ENCODE measurements around the gene UNC93A.
"Not testable (repeated sequence)": the region's sequence is repeated elsewhere in the genome, so short reads cannot be mapped to it uniquely, and the experiment has no call there.

Gene UNC93A

DNA sequence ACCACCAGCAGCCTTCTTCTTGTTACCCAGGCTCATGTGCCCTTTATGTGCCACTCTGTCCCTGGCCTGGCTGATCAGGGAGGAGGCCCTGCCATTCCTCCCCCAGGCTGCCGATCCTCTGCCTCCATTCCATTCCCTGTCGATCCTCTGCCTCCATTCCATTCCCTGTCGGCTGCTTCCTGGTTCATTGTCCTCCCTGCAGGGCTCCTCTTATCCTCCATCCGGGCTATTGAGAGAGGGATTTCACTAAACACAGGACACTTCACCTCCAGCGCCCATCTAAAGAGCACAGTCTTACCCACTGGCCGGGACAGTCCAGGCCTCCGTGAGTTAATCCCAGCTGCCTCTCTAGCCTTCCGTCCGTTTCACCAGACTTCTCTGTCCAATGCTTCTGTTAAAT, 26.1 kb downstream of the UNC93A start:
- no peak for DNase-seq

DNA sequence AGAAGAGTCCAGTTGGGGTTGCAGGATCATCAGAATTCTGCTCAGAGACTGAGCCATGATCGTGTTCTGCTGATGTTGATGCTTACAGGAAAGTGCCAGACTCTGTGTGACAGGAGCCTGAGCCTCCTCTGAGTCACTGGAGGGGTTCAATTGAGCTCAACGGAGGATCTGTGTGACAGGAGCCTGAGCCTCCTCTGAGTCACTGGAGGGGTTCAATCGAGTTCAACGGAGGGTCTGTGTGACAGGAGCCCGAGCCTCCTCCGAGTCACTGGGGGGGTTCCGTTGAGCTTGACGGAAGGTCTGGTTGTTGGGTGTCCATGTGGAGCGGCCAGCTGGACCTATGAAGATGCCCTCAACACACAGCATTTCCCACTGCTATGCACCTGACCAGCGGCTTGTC, 27.2 kb downstream of the UNC93A start:
- DNase-seq: not testable (repeated sequence)

DNA sequence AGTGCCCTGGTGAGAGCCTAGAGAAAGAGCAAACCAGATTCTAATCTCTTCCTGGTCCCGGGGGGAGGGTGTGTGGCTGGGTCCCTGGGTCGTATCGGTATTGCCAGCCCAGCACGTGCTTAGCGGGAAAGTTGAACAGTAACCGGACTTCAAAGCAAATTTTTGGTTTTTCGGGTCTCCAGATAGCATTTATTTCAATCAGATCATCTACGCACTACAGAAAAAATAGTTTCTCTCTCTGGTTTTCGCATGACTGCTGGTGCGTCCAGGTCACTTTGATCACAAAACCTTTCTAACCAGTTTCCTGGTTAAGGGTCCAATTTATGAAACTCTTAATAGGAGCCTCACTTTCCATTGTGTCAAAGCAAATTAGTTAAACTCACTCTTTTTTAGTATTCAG, 27.7 kb downstream of the UNC93A start:
- not testable (repeated sequence) for DNase-seq

DNA sequence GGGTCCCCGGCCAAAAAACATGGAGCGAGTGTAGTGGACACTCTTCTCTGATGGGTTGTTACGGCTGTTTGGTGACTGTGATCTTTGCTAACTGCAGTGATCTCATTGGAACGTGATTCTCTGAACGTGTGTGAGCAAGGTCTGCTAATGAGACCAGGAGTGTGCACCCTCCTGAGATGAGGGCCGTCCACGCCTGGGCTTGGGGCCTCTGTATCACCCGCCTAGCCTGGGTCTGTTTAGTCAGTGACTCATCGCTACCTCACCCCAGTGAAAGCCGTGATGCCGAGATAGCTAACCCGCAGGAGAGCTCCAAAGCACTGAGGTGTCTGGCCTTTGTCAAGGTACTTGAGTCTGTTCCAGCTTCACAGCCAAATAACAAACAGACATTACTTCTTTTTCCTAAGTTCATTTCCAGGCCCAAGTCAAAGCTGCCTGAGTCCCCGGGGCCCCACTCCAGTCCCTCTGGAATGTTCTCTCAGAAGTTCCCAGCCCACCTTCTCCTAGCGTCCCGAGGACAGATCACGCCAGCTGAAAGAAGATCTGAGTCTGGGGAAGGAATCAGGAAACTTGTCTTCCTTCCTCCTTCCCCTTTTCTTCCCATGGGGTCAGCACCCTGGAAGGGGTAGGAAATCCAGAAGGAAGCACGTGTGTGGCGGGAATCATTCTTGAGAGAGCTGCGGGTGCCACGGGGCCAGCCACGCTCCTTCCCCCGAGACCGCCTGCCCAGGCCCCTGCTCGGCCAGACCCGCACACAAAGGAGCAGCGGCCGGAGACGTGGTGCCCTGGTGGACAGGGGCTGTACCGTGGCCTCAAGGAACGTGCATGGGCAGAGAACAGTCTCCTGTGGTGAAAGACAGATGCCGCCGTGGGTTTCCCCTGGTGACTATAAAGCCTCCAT, 29.0 kb downstream of the UNC93A start:
- DNase-seq: not testable (repeated sequence)

DNA sequence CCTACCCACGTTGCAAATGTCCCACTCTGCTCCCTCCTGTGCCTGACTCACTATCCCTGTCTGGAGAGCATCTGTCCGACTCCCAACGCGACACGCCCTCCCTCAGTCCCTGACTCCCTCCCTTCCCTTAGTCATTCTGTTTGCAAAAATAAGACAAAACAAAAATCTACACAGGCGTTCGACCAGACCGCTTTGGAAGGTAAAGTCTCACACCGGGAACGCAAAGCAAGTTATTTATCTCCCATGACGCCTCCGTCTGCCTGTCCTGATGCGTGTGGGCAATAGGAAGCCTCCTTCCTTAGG, 29.6 kb downstream of the UNC93A start:
- not testable (repeated sequence) for DNase-seq

DNA sequence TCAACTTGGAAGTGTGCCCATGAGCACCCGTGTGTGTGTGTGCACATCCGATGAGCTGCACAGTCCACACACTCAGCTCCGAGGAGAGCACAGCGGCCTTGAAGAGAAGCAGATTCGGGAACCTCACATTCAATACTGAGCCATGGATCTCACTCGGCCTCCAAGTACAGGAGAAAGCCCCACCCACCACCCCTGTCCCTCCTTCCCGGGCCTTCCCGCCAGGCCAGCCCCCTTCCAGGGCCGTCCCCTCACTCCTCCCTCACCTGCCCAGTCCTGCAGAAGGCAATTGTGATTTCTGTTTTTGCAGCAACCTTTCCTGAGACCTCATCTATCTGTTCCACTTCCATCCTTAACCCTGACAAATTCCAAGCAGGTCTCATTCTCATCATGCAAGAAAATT, 30.1 kb downstream of the UNC93A start:
- DNase-seq: not testable (repeated sequence)

DNA sequence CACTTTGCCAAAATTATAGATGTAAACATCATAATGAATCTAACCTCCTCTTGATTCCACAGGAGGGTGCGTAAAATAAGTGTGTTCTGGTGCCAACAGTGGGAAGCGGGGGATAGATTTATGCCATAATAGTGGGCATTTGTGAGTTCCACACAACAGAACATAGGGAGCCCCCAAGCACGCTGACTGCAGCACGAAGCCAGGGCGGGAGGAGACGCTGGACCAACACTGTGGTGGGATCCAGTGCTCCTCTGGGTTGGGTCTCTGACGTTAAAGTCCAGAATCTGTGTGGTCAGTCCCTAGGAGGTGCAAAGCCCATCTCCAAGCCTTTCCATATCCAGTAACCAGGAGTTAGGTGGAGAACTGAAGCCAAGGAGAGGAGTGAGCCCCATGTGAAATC, 32.0 kb downstream of the UNC93A start:
- DNase-seq: no peak

DNA sequence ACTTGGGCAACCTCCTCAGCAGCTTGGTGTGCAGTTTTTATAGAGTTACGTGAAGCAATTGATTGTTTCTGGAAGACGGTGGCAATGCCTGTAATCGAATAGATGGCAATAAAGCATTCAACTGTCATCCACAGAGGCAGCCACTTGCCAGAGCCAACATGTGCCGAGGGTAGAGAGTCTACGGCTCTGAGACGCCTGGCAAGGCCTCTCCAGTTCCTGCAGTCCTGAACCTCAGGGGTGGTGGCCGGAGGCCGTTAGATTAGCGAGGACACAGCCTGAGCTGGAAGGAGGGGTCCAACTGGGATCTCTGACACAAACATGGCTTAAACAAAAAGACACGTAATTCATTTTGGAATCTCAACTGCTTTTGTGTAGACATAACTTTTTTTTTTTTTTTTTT, 33.0 kb downstream of the UNC93A start:
- DNase-seq: no peak

DNA sequence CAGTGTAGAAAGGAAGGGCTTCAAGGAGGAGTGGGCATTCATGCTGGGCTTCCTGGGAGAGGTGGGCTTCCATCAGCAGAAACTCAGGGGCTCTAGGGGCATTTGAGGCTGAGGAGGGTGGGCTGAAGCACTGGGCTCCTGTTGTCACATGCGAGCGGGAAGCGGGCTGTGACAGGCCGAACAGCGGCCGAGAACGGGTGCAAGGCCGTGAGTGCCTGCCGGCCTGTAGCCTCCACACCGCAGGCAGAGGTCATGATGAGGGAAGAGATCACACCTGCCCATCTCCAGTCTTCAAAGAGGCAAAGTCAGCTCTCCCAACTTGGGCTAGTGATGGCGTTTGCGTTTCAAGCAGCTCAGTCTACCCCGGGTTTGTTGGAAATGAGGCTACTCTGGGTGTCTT, 34.7 kb downstream of the UNC93A start:
- DNase-seq: no peak

DNA sequence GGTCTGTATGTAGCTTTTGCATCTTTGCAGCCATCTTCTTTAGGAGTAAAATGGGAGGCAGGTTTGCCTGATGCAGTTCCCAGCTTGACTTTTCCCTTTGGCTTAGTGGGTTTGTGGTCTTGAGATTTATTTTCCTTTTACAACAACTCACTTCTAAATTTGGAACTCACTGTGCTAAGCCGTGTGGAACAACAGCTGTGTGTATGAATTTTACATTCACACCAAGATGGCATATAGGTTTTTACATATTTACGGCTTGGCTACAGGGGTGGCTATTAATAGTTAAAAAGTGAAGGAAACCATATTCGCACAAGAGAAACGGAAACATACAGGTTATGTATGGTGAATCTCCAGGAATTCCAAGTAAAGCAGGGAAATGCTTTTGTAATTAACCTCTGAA, 36.3 kb downstream of the UNC93A start:
- DNase-seq: no peak

DNA sequence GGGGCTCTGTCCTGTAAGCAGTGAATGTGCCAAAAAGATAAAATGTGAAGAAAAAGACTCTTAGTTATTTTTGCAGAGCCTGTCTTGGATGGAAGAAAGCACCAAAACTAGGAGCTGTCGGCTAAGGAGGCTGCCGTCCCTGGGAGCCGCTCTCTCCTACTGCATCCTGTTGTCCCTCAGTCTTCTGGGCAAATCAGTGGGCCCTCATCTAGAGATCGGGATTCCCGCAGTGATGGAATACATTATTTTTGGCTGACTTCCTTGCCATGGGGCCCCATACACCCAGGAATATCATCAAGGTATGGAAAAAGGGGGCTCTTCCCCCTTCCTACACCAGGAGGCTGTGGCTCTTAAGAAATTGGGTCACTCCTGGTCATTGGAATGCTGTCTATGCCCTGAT, 37.0 kb downstream of the UNC93A start:
- no peak for DNase-seq

DNA sequence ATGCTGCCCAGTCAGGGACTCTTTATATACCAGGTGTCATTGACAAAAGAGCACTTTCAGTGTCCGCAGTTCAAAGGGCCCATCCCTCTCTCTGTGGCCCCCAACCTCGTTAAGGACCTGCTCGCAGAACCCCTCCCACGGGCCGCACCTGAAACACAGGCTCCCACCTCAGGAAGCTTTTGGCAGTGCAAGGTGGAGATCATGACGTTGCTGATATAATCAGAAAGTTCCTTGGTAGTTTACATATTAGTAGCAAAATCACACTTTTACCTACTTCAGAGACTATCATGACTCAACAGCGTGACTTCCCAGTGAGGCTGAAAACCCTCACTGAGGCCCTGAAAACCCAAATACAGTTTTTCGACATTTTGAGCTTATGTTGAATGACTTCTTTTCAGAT, 37.9 kb downstream of the UNC93A start:
- no peak for DNase-seq

DNA sequence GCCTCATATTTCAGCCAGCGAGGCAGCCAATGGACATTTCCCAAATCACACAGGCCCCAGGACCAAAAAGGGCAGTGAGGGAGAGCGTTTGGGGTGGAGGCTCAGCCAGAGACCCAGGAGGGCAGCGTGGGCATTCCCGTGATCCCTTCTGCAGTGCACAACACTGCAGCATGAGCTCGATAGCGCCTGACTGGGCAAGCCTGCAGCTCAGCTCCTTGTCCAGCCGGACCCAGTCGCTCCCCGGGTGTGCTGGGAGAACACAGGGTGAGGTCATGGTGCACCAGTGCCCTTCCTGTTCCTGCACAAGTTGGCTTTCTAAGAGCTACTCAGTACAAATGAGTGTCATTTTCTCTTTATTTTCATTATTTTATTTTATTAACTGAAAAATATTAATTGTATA, 39.6 kb downstream of the UNC93A start:
- no peak for DNase-seq

DNA sequence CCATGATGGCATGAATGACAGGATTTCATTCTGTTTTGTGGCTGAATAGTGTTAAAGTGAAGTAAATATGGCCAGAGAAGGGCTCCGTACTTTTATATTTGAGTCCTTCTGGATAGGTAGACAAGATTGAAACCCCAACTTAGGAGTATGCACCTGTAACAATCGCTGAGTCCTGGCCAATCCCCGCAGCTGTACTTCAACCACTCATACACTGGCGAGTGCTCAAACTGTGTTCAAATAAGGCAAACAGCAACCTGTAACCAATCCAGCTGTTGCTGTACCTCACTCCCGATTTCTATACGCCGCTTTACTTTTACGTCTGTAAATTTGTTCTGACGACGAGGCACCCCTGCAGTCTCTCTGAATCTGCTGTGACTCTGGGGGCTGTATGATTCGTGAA, 40.5 kb downstream of the UNC93A start:
- no peak for DNase-seq

DNA sequence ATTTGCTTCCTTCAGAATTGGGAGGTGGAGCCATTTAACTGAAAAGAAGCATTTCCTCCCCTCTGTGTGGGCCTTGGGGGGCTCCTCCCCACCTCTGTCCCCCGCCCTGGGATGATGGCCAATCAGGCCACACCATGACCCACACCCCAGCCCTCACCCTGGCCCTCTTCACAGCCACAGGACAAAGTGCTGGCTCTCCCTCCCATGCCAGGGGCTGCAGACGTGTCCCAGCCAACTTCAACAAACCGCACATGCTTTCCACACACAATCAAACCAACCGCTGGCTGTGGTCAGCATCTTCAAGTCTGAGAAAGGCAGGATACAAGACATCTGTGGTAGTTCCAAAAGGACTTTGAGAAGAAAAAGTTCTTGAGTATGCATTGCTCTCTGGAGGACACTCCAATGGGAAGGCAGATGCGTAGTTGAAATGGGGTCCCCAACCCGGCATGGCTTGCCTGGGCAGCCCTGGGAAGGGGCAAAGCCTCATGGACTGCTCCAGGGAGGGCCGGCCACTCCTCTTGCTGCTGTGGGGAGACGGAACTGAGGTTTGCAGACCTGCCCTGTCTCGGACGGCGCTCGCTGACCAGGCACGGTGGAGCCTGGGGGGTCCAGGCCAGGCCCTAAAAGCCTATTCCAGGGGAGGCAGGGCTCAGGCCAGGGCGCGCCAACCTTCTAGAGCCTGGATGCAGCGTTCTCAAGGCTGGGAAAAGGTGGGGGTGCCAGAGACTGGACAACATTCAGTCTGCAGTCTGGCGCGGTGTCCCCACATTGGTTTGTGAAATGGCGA, 45.9 kb downstream of the UNC93A start:
- no peak for DNase-seq

DNA sequence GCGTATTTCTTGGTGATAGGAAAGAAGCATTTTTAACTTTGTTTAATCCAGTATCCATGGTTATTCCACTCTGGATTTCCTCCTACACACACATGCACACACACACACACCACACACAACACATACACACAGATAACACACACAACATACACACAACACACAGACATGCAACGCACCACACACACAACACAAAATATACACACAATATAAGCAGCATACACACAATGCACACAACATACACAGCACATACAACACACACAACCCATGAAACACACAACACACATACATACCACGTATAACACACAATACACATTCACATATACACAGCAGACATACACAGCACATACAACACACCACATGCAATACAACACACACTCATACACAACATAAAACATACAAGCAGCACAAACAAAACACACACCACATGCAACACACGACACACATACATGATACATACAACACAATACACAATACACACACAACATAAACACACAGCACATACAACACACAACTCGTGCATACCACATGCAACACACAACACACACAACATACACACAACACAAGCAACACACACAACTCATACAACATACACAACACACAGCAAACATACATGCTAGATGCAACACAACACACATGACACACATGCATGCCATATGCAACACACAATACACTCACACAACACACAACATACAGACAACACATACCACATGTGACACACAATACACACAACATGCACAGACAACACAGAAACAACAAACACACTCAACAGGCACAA, 46.7 kb downstream of the UNC93A start:
- DNase-seq: no peak

DNA sequence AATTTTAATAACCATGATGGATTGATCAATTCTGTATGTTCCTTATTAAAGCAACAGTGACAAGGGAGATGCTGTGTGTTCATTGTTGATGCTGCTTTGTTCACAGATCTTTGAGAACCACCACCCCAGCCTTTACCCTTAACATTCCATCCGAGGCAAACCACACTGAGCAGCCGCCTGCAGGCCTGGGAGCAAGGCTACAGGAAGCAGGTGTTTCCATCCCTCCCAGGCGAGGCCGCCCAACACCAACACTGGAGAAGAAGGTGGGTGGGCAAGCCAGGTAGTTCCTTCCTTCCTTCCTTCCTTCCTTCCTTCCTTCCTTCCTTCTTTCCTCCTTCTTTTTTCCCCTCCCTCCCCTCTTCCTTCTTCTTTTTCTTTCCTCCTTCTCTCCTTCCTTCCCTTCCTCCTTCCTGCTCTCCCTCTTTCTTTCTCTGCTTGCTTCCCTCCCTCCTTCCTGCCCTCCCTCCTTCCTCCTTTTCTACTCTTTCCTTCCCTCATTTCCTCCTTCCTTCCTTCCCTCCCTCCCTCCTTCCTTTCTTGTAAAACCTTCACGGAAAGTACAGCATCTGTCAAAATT, 47.5 kb downstream of the UNC93A start:
- DNase-seq: no peak

DNA sequence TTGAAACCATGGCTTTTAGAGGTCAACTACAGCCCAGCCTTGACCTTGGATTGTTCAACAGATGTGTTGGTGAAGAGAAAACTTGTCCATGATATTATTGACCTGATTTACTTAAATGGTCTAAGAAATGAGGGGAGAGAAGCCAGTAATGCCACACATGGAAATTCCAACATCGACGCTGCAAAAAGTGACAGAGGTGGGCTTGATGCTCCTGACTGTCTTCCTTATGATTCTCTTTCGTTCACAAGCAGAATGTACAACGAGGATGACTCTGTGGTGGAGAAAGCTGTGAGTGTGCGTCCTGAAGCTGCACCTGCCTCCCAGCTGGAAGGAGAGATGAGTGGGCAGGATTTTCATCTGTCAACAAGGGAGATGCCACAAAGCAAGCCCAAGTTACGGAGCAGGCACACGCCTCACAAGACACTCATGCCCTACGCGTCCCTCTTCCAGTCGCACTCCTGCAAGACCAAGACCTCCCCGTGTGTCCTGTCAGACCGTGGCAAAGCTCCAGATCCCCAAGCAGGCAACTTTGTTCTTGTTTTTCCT, 50.0 kb downstream of the UNC93A start:
- DNase-seq: no peak

DNA sequence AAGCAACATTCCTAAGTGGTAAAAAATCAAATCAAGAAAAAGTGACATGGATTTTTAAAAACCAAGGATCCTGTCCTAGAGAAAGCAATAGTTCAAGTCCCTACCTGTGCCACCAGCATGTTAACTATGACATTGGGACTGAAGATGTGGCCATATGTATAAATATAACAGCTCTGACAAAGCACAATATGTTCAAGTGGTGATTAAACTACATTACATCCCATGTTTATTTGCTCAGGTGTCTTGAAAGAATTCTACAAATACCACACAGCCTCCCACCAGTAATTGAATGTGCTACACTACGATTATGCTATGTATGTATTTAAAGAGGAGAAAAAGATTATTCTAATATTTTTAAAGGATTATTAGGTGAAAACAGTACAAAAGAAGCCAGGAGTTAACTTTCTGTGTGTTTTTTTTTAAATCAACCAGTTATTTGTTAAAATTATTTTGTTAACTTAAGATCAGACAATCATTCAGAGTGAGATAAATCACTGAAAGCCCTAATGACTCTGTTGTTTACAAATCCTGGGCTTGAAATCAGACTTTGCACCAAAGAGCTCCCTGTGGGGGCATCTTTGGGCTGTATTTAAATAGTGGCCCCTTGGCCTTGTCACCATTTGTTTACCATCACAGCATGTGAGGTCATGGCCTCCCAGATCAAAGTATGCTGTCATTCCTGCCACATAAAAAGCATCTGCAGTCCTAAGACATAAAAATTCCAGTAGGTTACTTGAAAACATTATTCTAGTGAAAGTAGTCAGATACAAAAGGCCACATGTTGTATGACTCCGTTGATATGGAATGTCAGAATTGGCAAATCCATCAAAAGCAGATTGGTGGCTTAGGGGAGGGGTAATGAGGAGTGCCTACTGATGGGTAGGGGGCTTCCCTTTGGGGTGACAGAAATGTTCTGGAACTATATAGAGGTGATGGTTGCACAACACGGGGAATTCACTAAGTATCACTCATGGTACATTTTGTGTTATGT, 50.8 kb downstream of the UNC93A start:
- no peak for DNase-seq

DNA sequence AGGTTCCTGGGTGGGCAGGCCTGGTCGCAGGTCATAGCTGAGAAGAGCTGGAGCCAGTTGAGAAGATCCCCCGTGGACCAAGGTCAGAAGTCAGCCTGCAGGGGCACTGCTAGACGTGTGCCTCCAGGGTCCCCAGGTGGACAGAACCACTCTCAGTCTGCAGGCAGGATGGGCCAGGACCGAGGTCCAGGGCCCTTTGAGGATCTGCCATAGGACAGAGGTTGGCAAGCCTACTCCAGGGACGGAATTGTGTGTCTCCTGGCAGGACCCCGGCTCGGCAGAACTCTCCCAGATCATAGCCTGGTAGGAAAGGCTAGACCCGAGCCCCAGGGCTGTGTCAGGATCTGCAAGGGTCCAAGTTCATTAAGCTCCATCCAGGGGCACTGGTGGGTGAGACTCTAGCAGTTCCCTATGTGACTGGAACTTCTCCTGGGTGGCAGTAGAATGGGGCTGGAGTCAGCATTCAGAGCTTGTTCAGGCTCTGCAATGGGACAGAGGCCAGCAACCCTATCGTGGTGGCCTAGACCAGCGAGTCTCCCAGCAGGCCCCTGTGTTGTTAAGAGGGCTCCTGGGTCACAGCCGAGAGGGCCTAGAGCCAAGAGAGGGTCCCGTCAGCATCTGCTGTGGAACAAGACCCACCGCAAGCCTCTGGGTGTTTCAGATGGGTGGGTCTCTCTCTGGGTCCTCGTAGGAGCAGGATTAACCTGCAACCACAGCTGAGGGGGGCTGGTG, 51.9 kb downstream of the UNC93A start:
- no peak for DNase-seq

DNA sequence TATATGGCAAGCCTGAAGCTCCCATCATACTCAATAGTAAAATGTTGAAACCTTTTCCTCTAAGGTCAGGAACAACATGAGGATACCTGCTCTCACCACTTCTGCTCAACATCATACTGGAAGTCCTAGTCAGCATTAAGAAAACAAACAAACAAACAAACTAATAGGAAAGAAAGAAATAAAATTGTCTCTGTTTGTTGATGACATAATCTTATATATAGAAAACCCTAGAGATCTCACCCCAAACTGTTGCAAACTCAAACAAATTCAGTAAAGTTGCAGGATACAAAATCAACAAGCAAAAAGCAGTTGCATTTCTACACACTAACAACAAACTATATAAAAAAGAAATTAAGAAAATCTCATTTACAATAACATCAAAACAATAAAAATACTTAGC, 54.2 kb downstream of the UNC93A start:
- no peak for DNase-seq
